SK-N-MC (cell line): ENCODE data around the gene FN1.

Source experiments
- DNase-seq: peaks from one replicate; pipeline ENCODE4 v3.0.0-alpha.2; 2011; ENCODE audit warnings: low read depth, low spot score
- H3K27ac ChIP-seq: fragments of 200-600 bp; sonication (generic); 2 replicates; pipeline ENCODE4 v1.5.1; 2016; ENCODE audit warnings: mixed run types
- H3K36me3 ChIP-seq: fragments of 200-600 bp; sonication (generic); 2 replicates; pipeline ENCODE4 v1.6.1; 2017; ENCODE audit warnings: antibody characterized with exemption, low read length, mixed read lengths; ENCODE audit not compliant: insufficient read depth
- H3K4me3 ChIP-seq: fragments of 200-600 bp; sonication (generic); 2 replicates; pipeline ENCODE4 v1.5.1; 2016
- H3K9ac ChIP-seq: fragments of 200-600 bp; sonication (generic); 2 replicates; pipeline ENCODE4 v1.8.0; 2017; ENCODE audit warnings: mixed run types, mixed read lengths; ENCODE audit not compliant: insufficient read length
- H3K9me3 ChIP-seq: fragments of 200-600 bp; sonication (generic); 2 replicates; pipeline ENCODE4 v1.6.1; 2017; ENCODE audit warnings: low read depth, mild to moderate bottlenecking, antibody characterized with exemption, low read length, moderate library complexity, mixed read lengths
- EZH2 ChIP-seq: fragments of 200-600 bp; sonication (generic); IDR thresholded peaks from one replicate; pipeline ENCODE4 v1.6.1; 2017; ENCODE audit warnings: antibody characterized with exemption
- FOXP2 ChIP-seq: optimal IDR thresholded peaks from 2 replicates; pipeline ENCODE3; 2011; ENCODE audit warnings: mild to moderate bottlenecking, moderate library complexity; ENCODE audit not compliant: insufficient read depth; ENCODE audit errors: extremely low read length, control extremely low read depth
- POLR2AphosphoS5 ChIP-seq: IDR thresholded peaks from 2 replicates; pipeline ENCODE4 v1.6.1; 2012; ENCODE audit warnings: mild to moderate bottlenecking, low read depth, low read length, borderline replicate concordance

Gene FN1

DNA sequence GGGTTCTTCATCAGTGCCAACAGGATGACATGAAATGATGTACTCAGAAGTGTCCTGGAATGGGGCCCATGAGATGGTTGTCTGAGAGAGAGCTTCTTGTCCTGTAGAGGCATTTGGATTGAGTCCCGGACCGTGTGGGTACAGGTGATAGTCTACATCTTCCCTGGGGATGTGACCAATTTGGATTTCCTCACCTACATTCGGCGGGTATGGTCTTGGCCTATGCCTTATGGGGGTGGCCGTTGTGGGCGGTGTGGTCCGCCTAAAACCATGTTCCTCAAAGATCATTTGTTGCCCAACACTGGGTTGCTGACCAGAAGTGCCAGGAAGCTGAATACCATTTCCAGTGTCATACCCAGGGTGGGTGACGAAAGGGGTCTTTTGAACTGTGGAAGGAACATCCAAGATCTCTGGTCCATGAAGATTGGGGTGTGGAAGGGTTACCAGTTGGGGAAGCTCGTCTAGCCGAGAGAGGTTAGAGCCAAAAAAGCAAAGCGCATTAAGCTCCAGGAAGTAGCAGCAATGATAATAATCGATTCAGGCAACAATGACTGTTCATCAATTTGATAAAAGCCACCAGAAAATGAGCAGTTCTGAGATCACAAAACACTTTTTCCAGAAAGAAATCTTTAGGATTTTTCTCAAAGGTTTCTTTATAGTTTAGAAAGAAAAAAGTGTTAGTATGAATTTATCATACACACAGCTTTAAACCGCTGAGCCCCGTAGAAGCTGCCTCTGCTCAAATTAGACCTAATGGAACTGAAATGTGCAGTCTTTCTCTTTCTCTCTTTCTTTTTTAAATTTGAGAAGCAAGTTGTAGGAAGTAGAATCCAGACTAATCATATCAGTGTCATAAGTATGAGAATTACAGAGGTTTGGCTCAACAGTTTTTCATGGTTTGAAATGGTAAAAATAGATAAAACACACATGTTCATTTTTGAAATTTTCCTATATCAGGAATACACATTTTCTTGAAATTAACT is 63.7 kb downstream of the FN1 start:
- Histone ChIP-seq H3K27ac (peak overlapping the region; percentile 17; the same call in 1 of the 2 replicates), H3K36me3 (peaks cover 91% of the 10 kb centered on the region), H3K9ac (no peak overlapping the region), H3K9me3 (no peaks in the 10 kb centered on the region), H3K4me3 (no peak overlapping the region)
- no peak for TF ChIP-seq POLR2AphosphoS5
- no peak for TF ChIP-seq EZH2
- TF ChIP-seq FOXP2 = no peak
- no peak for DNase-seq

DNA sequence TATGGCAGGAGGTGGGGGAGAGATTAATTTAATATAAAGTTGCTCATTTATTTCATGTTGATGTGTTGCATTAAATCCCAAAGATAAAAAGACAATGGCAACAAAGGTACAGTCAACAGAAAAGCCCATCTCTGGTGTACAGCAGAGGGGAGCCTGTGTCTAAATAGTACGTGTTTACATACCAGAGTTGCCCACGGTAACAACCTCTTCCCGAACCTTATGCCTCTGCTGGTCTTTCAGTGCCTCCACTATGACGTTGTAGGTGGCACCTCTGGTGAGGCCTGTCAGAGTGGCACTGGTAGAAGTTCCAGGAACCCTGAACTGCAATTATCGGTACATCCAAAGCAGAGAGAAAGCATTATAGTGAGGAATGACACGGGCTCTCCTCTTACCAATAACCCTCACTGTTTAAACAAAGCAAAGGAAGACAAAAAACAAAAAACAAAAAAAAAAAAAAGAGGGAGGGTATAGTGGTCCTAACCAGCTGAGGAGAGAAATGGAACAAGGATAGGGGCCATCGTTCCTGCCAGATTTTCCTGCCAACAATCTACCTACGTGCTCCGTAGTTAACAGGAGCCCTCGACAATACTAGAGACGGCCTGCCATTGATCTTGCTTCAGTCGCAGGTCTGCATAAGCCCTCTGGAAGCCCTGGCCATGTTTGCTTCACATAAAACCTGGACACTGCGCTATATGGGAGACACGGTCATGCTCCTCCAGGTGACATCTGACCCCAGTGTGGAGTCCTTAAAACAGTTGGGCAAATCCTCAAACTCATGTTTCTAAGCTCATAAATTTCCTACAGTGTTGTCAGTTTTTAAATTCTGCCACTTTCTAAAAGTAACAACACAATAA is 65.5 kb downstream of the FN1 start:
- DNase-seq = no peak
- Histone ChIP-seq H3K27ac (no peak overlapping the region), H3K4me3 (no peak overlapping the region), H3K9ac (no peak overlapping the region), H3K36me3 (peaks cover 89% of the 10 kb centered on the region), H3K9me3 (no peaks in the 10 kb centered on the region)
- no peak for TF ChIP-seq POLR2AphosphoS5
- TF ChIP-seq FOXP2 = no peak
- no peak for TF ChIP-seq EZH2

GRCh38 chr2:215369181-215369760 is 66.6 kb downstream of the FN1 start:
- no peak for DNase-seq
- Histone ChIP-seq H3K9me3 (no peaks in the 10 kb centered on the region), H3K4me3 (no peak overlapping the region), H3K27ac (no peak overlapping the region), H3K36me3 (peaks cover 89% of the 10 kb centered on the region), H3K9ac (no peak overlapping the region)
- TF ChIP-seq EZH2 (no peak), FOXP2 (no peak), POLR2AphosphoS5 (no peak)

- no peak for DNase-seq
- Histone ChIP-seq H3K27ac (no peak overlapping the region), H3K9me3 (no peaks in the 10 kb centered on the region), H3K4me3 (no peak overlapping the region), H3K36me3 (peaks cover 84% of the 10 kb centered on the region), H3K9ac (no peak overlapping the region)
- TF ChIP-seq FOXP2 (no peak), EZH2 (no peak), POLR2AphosphoS5 (no peak)
Observed at GRCh38 chr2:215368493-215368809, 67.4 kb downstream of the FN1 start.

GRCh38 chr2:215367662-215368492 is 68.0 kb downstream of the FN1 start:
- Histone ChIP-seq H3K4me3 (no peak overlapping the region), H3K9me3 (no peaks in the 10 kb centered on the region), H3K27ac (no peak overlapping the region), H3K36me3 (peaks cover 84% of the 10 kb centered on the region), H3K9ac (no peak overlapping the region)
- DNase-seq = no peak
- no peak for TF ChIP-seq POLR2AphosphoS5
- no peak for TF ChIP-seq FOXP2
- TF ChIP-seq EZH2 = no peak

- H3K27ac ChIP-seq = no peak overlapping the region
Observed at GRCh38 chr2:215366440-215367032, 69.3 kb downstream of the FN1 start.

DNA sequence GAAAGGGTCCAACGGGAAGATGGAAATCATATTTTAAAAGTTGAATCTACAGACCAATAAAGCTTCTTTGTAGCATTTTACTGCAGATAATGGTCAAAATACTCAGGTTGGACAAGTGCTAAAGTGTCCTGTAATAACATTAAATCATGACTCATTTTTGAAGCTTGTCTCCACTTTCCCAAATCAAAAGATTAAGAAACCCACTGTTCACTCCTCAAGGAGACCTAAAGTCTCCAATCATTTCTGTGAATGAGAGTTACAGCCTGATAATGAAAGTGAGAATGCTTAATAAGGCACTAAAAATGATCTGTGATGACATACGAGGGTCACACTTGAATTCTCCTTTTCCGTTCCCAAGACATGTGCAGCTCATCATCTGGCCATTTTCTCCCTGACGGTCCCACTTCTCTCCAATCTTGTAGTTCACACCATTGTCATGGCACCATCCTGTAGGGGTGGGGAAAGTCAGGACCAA is 70.6 kb downstream of the FN1 start:
- DNase-seq = no peak
- Histone ChIP-seq H3K9me3 (no peaks in the 10 kb centered on the region), H3K36me3 (peaks cover 85% of the 10 kb centered on the region), H3K27ac (no peak overlapping the region), H3K9ac (no peak overlapping the region), H3K4me3 (no peak overlapping the region)
- TF ChIP-seq EZH2 = no peak
- no peak for TF ChIP-seq POLR2AphosphoS5
- TF ChIP-seq FOXP2 = no peak

More at GRCh38 chr2:215366440-215367032, 69.3 kb downstream of the FN1 start:
- Histone ChIP-seq H3K4me3 (no peak overlapping the region), H3K9me3 (no peaks in the 10 kb centered on the region), H3K36me3 (peaks cover 83% of the 10 kb centered on the region), H3K9ac (no peak overlapping the region)
- TF ChIP-seq POLR2AphosphoS5 (no peak), EZH2 (no peak), FOXP2 (no peak)
- no peak for DNase-seq
